Activated T-cell treated with anti-CD3 and anti-CD28 coated beads, Interleukin-2, amount 50 U/mL, for 24 hours (primary cell): Measurements from ENCODE around the gene SNX32.
A peak's percentile ranks its signal among the peaks of the same experiment; 100 is the strongest.

Experiments used
- DNase-seq: peaks from one replicate; pipeline ENCODE4 v3.0.0-alpha.2; 2020
- H3K27ac Mint-ChIP-seq: 2 replicates; pipeline ENCODE4 v1.8.0; 2020; ENCODE audit warnings: mild to moderate bottlenecking, mixed read lengths
- H3K27me3 Mint-ChIP-seq: 2 replicates; pipeline ENCODE4 v1.8.0; 2020; ENCODE audit warnings: mixed read lengths
- H3K36me3 Mint-ChIP-seq: 2 replicates; pipeline ENCODE4 v1.8.0; 2020; ENCODE audit warnings: low read depth, mixed read lengths
- H3K4me1 Mint-ChIP-seq: 2 replicates; pipeline ENCODE4 v1.8.0; 2020; ENCODE audit warnings: low read depth, mixed read lengths
- H3K4me3 Mint-ChIP-seq: 2 replicates; pipeline ENCODE4 v1.8.0; 2020; ENCODE audit warnings: mild to moderate bottlenecking, moderate library complexity, mixed read lengths
- H3K9me3 Mint-ChIP-seq: 2 replicates; pipeline ENCODE4 v1.8.0; 2020; ENCODE audit warnings: mixed read lengths

The SNX32 gene

GRCh38 chr11:65862191-65862735 lies 28.5 kb downstream of the SNX32 start:
- Mint-ChIP-seq H3K4me1 (peaks cover 41% of the 10 kb centered on the region), H3K4me3 (peak overlapping the region; percentile 90), H3K9me3 (no peaks in the 10 kb centered on the region), H3K27ac (peak overlapping the region; percentile 98), H3K27me3 (no peaks in the 10 kb centered on the region), H3K36me3 (peaks cover 82% of the 10 kb centered on the region)
- no peak for DNase-seq

GRCh38 chr11:65862941-65863888 lies 29.5 kb downstream of the SNX32 start:
- no peaks in the 10 kb centered on the region for H3K27me3 Mint-ChIP-seq
- no peak for DNase-seq
- H3K4me1 Mint-ChIP-seq: peaks cover 40% of the 10 kb centered on the region
- peak overlapping the region; percentile 49 for H3K4me3 Mint-ChIP-seq
- no peaks in the 10 kb centered on the region for H3K9me3 Mint-ChIP-seq
- H3K27ac Mint-ChIP-seq: peak overlapping the region; percentile 83
- H3K36me3 Mint-ChIP-seq: peaks cover 89% of the 10 kb centered on the region

- Mint-ChIP-seq H3K36me3 (peaks cover 84% of the 10 kb centered on the region), H3K27ac (peak overlapping the region; percentile 20), H3K9me3 (no peaks in the 10 kb centered on the region), H3K27me3 (no peaks in the 10 kb centered on the region), H3K4me3 (no peak overlapping the region), H3K4me1 (peaks cover 33% of the 10 kb centered on the region)
- no peak for DNase-seq
These were observed 30.3 kb downstream of the SNX32 start for GRCh38 chr11:65863889-65864705.

- Mint-ChIP-seq H3K4me3 (no peak overlapping the region), H3K27ac (peak overlapping the region; percentile 61), H3K36me3 (peaks cover 80% of the 10 kb centered on the region), H3K4me1 (peaks cover 30% of the 10 kb centered on the region), H3K9me3 (no peaks in the 10 kb centered on the region), H3K27me3 (no peaks in the 10 kb centered on the region)
- DNase-seq: no peak
These were observed 31.1 kb downstream of the SNX32 start for GRCh38 chr11:65864706-65865471.

GRCh38 chr11:65865550-65866172 lies 31.9 kb downstream of the SNX32 start:
- peaks cover 74% of the 10 kb centered on the region for H3K36me3 Mint-ChIP-seq
- peaks cover 29% of the 10 kb centered on the region for H3K4me1 Mint-ChIP-seq
- no peak overlapping the region for H3K4me3 Mint-ChIP-seq
- H3K27me3 Mint-ChIP-seq: no peaks in the 10 kb centered on the region
- H3K27ac Mint-ChIP-seq: peak overlapping the region; percentile 61
- no peaks in the 10 kb centered on the region for H3K9me3 Mint-ChIP-seq
- no peak for DNase-seq

GRCh38 chr11:65866509-65867283 lies 32.9 kb downstream of the SNX32 start:
- H3K27ac Mint-ChIP-seq: no peak overlapping the region
- DNase-seq: no peak
- H3K9me3 Mint-ChIP-seq: no peaks in the 10 kb centered on the region
- peaks cover 64% of the 10 kb centered on the region for H3K36me3 Mint-ChIP-seq
- H3K27me3 Mint-ChIP-seq: no peaks in the 10 kb centered on the region
- H3K4me1 Mint-ChIP-seq: peaks cover 27% of the 10 kb centered on the region
- no peak overlapping the region for H3K4me3 Mint-ChIP-seq

- Mint-ChIP-seq H3K36me3 (peaks cover 56% of the 10 kb centered on the region), H3K9me3 (no peaks in the 10 kb centered on the region), H3K4me1 (peaks cover 22% of the 10 kb centered on the region), H3K4me3 (no peak overlapping the region), H3K27me3 (no peaks in the 10 kb centered on the region), H3K27ac (no peak overlapping the region)
- DNase-seq: no peak
These were observed 33.7 kb downstream of the SNX32 start for GRCh38 chr11:65867284-65868071.

GRCh38 chr11:65868076-65868667 lies 34.4 kb downstream of the SNX32 start:
- no peak for DNase-seq
- H3K9me3 Mint-ChIP-seq: no peaks in the 10 kb centered on the region
- H3K36me3 Mint-ChIP-seq: peaks cover 49% of the 10 kb centered on the region
- no peak overlapping the region for H3K27ac Mint-ChIP-seq
- H3K27me3 Mint-ChIP-seq: no peaks in the 10 kb centered on the region
- no peak overlapping the region for H3K4me3 Mint-ChIP-seq
- H3K4me1 Mint-ChIP-seq: peaks cover 20% of the 10 kb centered on the region

- no peaks in the 10 kb centered on the region for H3K9me3 Mint-ChIP-seq
- no peak overlapping the region for H3K4me3 Mint-ChIP-seq
- peaks cover 25% of the 10 kb centered on the region for H3K4me1 Mint-ChIP-seq
- no peak for DNase-seq
- H3K36me3 Mint-ChIP-seq: peaks cover 41% of the 10 kb centered on the region
- H3K27ac Mint-ChIP-seq: no peak overlapping the region
- H3K27me3 Mint-ChIP-seq: no peaks in the 10 kb centered on the region
These were observed 35.1 kb downstream of the SNX32 start for GRCh38 chr11:65868907-65869306.

GRCh38 chr11:65869643-65870306 lies 36.0 kb downstream of the SNX32 start:
- Mint-ChIP-seq H3K27ac (no peak overlapping the region), H3K9me3 (no peaks in the 10 kb centered on the region), H3K4me3 (no peak overlapping the region), H3K36me3 (peaks cover 33% of the 10 kb centered on the region), H3K4me1 (peaks cover 26% of the 10 kb centered on the region), H3K27me3 (no peaks in the 10 kb centered on the region)
- no peak for DNase-seq

GRCh38 chr11:65870307-65870658 lies 36.5 kb downstream of the SNX32 start:
- Mint-ChIP-seq H3K36me3 (peaks cover 28% of the 10 kb centered on the region), H3K27me3 (no peaks in the 10 kb centered on the region), H3K27ac (peak overlapping the region; percentile 47), H3K4me1 (peaks cover 22% of the 10 kb centered on the region), H3K9me3 (no peaks in the 10 kb centered on the region), H3K4me3 (no peak overlapping the region)
- DNase-seq: no peak
